HEK293T (cell line): Measurements from ENCODE around the gene OPCML.

Source experiments
- FOXK2 ChIP-seq: fragments of 450-650 bp; IDR thresholded peaks from 2 replicates; pipeline ENCODE4 v1.6.1; 2016; ENCODE audit warnings: mild to moderate bottlenecking
- HDGF ChIP-seq: fragments of 450-650 bp; IDR thresholded peaks from 2 replicates; pipeline ENCODE4 v1.6.1; 2017; ENCODE audit warnings: antibody characterized with exemption, borderline replicate concordance

DNA sequence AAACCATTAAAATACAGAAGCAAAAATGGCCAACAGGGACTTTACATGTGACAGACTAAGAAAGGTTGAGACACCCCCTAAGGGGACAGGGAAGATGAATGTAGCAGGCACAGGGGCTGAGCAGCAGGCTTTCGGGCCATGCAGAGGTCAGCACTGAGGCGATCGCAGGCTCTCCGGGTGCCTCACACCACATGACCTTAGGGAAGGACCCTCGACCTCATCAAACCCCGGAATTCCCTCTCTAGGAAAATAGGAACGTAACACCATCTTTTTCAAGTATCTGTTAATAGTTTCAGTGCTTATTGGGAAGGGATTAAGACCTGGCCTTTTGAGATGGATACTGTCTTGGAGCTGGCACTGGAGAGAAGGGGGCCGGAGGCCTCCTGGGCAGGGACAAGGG is 27.4 kb downstream of the OPCML start:
- no peak for TF ChIP-seq FOXK2
- no peak for TF ChIP-seq HDGF
